ENCODE measurements around the gene GRAP2.

DNA sequence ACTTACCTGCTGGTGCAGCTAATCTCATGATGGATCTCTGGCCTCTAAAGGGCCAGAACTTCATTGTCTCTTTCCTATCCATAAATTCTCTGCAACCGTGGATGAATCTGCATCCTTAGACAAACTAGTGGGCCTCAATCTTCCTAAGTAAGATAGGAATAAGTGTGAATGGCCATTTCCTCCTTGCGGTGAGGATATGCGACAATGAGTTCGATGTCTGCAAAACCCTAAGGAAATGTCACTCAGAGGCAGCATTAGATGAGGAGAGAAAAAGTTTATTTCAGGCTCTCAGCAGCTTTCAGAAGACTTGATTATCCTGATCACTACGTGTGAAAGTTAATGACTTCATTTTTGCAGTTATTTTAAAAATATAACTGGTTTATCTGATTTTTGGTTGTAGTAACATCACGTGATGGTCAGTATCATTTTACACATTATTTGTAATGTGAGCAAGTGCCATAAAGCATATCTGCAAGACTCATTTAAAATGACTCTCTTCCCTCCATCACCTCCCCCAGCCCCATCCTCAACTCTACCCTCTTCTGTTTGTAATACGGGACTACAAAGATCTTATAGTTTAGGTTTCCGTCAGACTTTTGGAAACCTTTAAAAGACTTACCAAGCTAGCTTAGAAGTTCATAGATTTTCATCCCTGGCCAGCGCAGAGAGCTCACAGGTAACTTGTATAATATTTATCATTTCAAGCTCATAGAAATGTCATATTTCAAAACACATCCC, 10.2 kb downstream of the GRAP2 start:
- no peak for TF ChIP-seq POLR2A (IDR thresholded peaks at IDR 0.05)
- TF ChIP-seq, protein P1, sequence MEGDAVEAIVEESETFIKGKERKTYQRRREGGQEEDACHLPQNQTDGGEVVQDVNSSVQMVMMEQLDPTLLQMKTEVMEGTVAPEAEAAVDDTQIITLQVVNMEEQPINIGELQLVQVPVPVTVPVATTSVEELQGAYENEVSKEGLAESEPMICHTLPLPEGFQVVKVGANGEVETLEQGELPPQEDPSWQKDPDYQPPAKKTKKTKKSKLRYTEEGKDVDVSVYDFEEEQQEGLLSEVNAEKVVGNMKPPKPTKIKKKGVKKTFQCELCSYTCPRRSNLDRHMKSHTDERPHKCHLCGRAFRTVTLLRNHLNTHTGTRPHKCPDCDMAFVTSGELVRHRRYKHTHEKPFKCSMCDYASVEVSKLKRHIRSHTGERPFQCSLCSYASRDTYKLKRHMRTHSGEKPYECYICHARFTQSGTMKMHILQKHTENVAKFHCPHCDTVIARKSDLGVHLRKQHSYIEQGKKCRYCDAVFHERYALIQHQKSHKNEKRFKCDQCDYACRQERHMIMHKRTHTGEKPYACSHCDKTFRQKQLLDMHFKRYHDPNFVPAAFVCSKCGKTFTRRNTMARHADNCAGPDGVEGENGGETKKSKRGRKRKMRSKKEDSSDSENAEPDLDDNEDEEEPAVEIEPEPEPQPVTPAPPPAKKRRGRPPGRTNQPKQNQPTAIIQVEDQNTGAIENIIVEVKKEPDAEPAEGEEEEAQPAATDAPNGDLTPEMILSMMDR (IDR thresholded peaks at IDR 0.05) = no peak
